GM21737 (cell line): Measurements from ENCODE around the gene TAF11L11.
"Not testable (repeated sequence)": the region's sequence is repeated elsewhere in the genome, so short reads cannot be mapped to it uniquely, and the experiment has no call there.

Experiments used
- ATAC-seq: cut with Tn5 transposase; IDR thresholded peaks from one replicate; pipeline ENCODE4 v1.9.1; 2021; ENCODE audit warnings: mild to moderate bottlenecking, moderate library complexity; ENCODE audit not compliant: unreplicated experiment

Gene TAF11L11

DNA sequence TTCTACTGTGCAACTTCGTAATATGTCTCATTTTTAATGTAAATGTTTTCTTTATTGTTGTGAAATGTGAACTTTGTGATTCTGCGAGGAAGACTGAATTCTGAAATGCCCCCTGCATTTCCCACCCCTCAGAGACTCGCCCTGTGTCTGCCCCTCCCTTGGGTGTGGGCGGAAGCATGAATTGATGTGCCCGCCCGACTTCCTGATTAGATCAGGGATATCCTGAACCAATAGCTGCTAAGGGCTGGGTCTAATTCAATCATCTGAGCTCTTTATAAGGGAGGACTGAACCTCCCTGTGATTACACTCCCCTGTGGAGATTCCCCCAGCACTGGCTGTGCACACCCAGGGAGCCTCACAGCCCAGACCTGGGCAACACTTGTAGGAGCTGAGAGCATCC, at the start of gene TAF11L11:
TAF11L11 (plus strand) TSS at position 304 of the 400 bp plus-strand sequence.
- ATAC-seq: not testable (repeated sequence)

DNA sequence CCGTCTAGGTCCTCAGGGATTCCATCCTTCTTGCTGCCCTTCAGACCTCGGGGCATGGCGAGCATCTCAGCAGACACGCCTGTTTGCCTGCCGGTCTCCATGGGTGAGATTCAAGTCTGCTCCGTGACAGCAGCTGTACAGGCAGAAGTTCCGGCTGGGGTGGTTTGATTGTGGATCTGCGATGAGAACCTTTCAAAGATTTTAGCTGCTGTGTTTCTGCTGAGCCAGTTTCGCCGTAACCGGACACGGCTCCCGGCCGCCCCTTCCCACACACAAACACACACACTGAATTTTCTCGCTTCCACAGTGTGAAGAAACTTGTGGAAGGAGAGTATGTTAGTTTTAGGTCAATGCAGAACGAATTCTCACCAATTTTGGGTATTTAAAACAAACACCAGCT, 18.3 kb upstream of the TAF11L11 start, which contains the start of gene TAF11L7:
TAF11L7 (minus strand) TSS at position 101 of the 400 bp plus-strand sequence.
- ATAC-seq: not testable (repeated sequence)

DNA sequence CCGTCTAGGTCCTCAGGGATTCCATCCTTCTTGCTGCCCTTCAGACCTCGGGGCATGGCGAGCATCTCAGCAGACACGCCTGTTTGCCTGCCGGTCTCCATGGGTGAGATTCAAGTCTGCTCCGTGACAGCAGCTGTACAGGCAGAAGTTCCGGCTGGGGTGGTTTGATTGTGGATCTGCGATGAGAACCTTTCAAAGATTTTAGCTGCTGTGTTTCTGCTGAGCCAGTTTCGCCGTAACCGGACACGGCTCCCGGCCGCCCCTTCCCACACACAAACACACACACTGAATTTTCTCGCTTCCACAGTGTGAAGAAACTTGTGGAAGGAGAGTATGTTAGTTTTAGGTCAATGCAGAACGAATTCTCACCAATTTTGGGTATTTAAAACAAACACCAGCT, 13.1 kb upstream of the TAF11L11 start, which contains the start of gene TAF11L8:
TAF11L8 (minus strand) TSS at position 101 of the 400 bp plus-strand sequence.
- not testable (repeated sequence) for ATAC-seq

DNA sequence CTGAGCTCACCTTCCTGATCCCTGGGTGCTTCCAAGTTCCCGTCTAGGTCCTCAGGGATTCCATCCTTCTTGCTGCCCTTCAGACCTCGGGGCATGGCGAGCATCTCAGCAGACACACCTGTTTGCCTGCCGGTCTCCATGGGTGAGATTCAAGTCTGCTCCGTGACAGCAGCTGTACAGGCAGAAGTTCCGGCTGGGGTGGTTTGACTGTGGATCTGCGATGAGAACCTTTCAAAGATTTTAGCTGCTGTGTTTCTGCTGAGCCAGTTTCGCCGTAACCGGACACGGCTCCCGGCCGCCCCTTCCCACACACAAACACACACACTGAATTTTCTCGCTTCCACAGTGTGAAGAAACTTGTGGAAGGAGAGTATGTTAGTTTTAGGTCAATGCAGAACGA, 9.7 kb upstream of the TAF11L11 start, which contains the start of gene TAF11L9:
TAF11L9 (minus strand) TSS at position 140 of the 400 bp plus-strand sequence.
- ATAC-seq: not testable (repeated sequence)

DNA sequence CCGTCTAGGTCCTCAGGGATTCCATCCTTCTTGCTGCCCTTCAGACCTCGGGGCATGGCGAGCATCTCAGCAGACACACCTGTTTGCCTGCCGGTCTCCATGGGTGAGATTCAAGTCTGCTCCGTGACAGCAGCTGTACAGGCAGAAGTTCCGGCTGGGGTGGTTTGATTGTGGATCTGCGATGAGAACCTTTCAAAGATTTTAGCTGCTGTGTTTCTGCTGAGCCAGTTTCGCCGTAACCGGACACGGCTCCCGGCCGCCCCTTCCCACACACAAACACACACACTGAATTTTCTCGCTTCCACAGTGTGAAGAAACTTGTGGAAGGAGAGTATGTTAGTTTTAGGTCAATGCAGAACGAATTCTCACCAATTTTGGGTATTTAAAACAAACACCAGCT, 6.3 kb upstream of the TAF11L11 start, which contains the start of gene TAF11L10:
TAF11L10 (minus strand) TSS at position 101 of the 400 bp plus-strand sequence.
- not testable (repeated sequence) for ATAC-seq

DNA sequence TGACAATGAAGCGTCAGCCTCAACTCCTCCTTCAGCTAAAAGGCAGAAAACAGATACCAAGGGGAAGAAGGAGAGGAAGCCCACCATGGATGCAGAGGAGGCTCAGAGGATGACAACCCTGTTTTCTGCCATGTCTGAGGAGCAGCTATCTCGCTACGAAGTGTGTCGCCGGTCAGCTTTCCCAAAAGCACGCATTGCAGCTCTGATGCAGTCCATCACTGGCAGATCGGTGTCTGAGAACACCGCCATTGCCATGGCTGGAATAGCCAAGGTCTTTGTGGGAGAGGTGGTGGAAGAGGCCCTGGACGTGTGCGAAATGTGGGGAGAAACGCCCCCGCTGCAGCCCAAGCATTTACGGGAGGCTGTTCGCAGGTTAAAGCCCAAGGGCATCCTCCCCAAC, 968 bp downstream of the TAF11L11 start:
- no peak for ATAC-seq

DNA sequence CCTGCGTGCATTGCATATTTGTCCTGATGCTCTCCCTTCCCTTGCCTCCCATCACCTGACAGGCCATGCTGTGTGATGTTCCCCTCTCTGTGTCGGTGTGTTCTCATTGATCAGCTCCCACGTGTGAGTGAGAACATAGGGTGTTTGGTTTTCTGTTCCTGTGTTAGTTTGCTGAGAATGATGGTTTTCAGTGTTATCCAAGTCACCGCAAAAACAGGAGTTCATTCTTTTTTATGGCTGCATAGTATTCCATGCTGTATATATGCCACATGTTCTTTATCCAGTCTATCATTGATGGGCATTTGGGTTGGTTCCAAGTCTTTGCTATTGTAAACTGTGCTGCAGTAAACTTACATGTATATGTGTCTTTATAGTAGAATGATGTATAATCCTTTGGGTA, 3.5 kb downstream of the TAF11L11 start:
- ATAC-seq: not testable (repeated sequence)

DNA sequence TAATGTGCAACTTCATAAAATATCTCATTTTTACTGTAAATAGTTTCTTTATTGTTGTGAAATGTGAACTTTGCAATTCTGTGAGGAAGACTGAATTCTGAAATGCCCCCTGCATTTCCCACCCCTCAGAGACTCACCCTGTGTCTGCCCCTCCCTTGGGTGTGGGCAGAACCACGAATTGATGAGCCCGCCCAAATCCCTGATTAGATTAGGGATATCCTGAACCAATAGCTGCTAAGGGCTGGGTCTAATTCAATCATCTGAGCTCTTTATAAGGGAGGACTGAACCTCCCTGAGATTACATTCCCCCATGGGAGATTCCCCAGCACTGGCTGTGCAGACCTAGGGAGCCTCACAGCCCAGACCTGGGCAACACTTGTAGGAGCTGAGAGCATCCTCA, 6.1 kb downstream of the TAF11L11 start, which contains the start of gene TAF11L12:
TAF11L12 (plus strand) TSS at position 301 of the 400 bp plus-strand sequence.
- ATAC-seq: not testable (repeated sequence)

DNA sequence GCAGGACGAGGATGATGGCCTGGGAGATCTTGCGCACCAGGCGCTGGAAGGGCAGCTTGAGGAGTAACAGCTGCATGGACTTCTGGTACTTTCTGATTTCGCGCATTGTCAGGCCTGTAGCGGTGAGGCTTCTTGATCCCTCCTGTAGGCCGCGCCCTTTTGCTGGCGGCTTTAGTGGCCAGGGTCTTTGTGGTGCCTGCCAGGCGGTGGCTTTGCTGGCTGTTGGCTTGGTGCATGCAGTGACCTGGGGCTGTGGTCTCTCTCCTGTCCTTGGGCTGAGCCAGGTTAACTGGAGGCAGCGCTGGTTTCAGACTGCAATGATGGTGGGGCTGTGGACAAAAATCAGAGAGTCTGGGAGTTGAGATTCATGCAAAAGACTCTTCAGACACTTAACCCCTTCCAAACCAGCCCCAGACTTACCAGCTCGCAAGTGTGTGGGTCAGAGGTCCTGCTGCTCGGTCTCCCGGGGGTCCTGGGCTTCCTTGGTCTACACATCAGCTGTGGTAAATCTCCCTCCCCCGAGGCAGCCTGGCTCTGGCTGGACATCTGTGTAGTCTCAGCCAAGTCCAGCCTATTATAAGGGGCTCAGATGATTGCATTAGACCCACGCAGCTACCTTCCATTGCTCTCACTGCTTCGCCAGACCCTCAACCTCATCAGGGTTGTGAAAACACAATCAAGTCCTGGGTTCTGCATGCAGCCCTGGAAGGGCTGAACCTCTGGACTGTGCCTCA, 11.1 kb downstream of the TAF11L11 start:
- ATAC-seq: no peak

DNA sequence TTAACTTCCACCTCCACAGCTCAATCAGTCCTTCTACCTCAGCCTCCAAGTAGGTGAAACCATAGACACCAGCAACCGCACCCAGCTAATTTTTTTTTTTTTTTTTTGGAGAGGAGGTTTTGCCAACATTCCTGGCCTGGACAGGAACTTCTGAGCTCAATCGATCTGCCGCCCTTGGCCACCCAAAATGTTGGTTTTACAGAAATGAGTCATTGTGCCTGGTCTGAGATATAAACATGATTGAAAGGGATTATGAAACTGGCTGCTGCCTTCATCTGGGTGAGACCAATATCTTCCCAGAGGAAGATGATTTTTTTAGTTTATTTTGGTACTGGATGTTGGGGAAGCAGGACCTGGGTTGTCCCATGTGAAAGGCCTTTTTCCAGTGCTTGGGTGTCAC, 15.4 kb downstream of the TAF11L11 start:
- ATAC-seq: no peak

DNA sequence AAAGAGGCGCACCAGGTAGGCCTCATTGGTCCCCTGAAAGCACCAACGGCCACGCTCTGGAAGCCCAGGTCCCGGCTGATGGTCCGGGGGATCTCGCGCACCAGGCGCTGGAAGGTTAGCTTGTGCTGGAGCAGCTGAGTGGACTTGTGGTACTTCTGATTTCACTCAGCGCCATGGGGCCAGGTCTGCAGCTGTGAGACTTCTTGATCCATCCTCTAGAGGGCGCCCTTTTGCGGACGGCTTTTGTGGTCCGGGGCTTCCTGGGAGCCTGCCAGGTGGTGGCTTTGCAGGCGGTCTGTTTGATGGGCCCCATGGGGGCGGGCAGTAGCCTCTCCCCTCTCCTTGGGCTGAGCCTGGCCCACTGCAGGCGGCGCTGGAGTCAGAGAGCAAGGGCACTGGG, 16.6 kb downstream of the TAF11L11 start:
- ATAC-seq: no peak

DNA sequence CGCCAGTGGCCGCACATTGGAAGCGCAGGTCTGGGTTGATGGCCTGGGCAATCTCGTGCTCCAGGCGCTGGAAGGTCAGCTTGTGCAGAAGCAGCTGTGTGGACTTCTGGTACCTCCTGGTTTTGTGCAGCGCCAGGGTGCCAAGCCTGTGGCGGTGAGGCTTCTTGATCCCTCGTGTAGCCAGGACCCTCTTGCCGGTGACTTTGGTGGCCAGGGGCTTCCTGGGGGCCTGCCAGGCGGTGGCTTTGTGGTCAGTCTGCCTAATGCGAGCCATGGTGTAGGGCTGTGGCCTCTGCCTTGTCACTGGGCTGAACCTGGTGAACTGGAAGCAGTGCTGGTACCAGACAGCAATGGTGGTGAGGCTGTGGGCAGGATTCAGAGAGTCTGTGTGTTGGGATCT, 21.7 kb downstream of the TAF11L11 start:
- ATAC-seq: no peak

DNA sequence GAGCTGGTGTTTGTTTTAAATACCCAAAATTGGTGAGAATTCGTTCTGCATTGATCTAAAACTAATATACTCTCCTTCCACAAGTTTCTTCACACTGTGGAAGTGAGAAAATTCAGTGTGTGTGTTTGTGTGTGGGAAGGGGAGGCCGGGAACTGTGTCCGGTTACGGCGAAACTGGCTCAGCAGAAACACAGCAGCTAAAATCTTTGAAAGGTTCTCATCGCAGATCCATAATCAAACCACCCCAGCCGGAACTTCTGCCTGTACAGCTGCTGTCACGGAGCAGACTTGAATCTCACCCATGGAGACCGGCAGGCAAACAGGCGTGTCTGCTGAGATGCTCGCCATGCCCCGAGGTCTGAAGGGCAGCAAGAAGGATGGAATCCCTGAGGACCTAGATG, 27.8 kb downstream of the TAF11L11 start, which contains the start of gene TAF11L13:
TAF11L13 (plus strand) TSS at position 301 of the 400 bp plus-strand sequence.
- not testable (repeated sequence) for ATAC-seq

DNA sequence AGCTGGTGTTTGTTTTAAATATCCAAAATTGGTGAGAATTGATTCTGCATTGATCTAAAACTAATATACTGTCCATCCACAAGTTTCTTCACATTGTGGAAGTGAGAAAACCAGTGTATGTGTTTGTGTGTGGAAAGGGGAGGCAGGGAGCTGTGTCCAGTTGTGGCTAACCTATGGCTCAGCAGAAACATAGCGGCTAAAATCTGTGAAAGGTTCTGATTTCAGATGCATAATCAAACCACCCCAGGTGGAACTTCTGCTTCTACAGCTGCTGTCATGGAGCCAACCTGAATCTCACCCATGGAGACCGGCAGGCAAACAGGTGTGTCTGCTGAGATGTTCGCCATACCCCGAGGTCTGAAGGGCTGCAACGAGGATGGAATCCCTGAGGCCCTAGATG, 30.2 kb downstream of the TAF11L11 start, which contains the start of gene TAF11L14:
TAF11L14 (plus strand) TSS at position 301 of the 400 bp plus-strand sequence.
- no peak for ATAC-seq

DNA sequence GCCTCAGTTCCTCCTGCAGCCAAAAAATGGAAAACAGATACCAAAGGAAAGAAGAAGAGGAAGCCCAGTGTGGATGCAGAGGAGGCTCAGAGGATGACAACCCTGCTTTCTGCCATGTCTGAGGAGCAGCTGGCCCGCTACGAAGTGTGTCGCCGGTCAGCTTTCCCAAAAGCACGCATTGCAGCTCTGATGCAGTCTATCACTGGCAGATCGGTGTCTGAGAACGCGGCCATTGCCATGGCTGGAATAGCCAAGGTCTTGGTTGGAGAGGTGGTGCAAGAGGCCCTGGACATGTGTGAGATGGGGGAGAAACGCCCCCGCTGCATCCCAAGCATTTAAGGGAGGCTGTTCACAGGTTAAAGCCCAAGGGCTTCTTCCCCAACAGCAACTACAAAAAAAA, 45.2 kb downstream of the TAF11L11 start:
- not testable (repeated sequence) for ATAC-seq

DNA sequence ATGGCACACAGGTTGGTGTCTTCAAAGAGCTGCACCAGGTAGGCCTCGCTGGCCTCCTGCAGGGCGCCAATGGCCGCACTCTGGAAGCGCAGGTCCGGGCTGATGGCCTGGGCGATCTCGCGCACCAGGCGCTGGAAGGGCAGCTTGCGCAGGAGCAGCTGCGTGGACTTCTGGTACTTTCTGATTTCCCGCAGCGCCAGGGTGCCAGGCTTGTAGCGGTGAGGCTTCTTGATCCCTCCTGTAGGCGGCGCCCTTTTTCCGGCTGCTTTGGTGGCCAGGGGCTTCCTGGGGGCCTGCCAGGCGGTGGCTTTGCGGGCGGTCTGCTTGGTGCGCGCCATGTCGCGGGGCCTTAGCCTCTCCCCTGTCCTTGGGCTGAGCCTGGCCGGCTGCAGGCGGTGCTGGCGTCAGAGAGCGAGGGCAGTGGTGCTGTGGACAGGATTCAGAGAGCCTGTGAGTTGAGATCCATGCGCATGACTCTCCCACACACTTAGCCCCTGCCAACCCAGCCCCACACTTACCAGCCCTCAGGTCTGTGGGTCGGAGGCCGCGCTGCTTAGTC, 51.3 kb downstream of the TAF11L11 start:
- ATAC-seq: not testable (repeated sequence)
